H54 (cell line): Measurements from ENCODE around the gene MTX1.
A peak's percentile ranks its signal among the peaks of the same experiment; 100 is the strongest.
"Not testable (repeated sequence)": the region's sequence is repeated elsewhere in the genome, so short reads cannot be mapped to it uniquely, and the experiment has no call there.

Source experiments
- DNase-seq: peaks from one replicate; pipeline ENCODE4 v3.0.0; 2011; ENCODE audit warnings: low spot score, mixed read lengths; ENCODE audit not compliant: insufficient read length
- FAIRE-seq: peaks from 3 replicates; lab custom pipeline; 2011; peaks lifted over from hg19 to GRCh38; lab: Jason Lieb, UNC
- POLR2A ChIP-seq: IDR thresholded peaks from 2 replicates; pipeline ENCODE4 v1.6.1; 2011; ENCODE audit warnings: low read depth, mild to moderate bottlenecking, low read length

Gene MTX1

DNA sequence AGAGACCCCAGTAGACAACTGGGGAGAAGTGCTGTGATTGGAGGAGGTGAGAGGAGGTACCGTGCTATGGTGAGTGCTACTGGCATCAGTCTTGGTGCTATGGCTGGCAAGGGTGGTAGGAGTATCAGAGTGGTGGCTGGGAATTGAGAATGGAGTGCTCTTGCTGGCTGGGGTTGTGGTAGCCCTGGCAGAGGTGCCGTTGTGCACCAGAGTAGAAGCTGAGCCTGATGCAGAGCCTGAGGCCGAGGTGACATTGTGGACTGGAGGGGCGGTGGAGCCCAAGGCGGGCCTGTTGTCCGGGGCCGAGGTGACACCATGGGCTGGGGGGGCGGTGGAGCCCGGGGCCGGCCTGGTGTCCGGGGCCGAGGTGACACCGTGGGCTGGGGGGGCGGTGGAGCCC, 20.2 kb upstream of the MTX1 start:
- FAIRE-seq, result no peak
- TF ChIP-seq POLR2A, result no peak
- no peak for DNase-seq

DNA sequence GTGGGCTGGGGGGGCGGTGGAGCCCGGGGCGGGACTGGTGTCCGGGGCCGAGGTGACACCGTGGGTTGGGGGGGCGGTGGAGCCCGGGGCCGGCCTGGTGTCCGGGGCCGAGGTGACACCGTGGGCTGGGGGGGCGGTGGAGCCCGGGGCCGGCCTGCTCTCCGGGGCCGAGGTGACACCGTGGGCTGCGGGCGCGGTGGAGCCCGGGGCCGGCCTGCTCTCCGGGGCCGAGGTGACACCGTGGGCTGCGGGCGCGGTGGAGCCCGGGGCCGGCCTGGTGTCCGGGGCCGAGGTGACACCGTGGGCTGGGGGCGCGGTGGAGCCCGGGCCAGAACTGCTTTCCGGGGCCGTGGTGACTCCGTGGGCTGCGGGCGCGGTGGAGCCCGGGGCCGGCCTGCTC, 18.6 kb upstream of the MTX1 start:
- DNase-seq, FAIRE-seq: not testable (repeated sequence)

DNA sequence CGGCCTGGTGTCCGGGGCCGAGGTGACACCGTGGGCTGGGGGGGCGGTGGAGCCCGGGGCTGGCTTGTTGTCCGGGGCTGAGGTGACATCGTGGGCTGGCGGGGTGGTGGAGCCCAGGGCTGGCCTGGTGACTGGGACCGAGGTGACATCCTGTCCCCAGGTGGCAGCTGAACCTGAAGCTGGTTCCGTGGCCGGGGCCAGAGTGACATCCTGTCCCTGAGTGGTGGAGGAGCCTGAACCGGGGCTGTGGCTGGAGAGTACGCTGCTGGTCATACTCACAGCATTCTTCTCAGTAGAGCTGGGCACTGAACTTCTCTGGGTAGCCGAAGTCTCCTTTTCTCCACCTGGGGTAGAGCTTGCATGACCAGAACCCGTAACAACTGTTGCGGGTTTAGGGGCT, 16.6 kb upstream of the MTX1 start:
- TF ChIP-seq POLR2A, result no peak
- FAIRE-seq, result no peak
- no peak for DNase-seq

DNA sequence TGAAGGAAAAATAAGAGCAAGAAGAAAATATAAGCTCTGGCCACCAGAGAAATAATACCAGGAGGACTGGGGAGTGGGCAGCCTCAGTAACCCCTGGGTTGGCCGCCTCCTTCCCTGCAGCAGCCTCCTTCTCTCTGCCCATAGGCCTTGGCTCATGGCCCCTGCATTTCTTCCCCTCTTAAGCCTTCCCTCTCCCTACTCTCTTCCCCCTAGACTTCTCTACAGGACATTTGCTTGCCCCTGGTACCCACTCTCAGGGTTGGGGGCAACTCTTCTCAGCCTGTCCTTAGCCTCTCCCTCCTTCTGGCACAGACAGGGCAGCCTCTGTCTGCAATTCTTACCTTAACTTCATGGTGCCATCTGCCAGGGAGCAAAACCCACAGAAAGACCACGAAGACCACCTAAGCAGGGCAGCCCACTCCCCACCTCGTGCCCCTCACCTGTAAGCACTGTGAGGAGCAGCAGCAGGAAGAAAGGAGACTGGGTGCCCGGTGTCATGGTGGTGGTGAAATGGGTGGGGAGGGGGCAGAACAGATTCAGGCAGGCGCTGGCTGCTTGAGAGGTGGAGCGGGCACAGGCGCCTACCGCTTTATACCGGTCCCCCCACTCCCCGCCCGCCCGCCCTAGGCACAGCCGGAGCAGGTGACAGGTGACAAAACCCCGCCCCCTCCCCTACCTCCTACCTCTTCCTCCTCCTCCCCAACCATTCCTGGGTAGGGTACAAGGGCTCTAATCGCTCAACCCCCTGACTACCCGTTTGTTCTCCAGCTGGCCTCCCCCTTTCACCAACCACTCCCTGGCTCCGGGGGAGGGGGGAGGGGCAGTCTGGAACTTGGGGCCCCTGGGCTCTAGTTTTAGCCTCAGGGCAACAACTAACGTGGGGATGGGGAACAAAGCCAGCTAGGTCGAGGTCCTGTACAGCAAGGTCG, 15.9 kb upstream of the MTX1 start:
- TF ChIP-seq POLR2A, result no peak
- no peak for FAIRE-seq
- no peak for DNase-seq

DNA sequence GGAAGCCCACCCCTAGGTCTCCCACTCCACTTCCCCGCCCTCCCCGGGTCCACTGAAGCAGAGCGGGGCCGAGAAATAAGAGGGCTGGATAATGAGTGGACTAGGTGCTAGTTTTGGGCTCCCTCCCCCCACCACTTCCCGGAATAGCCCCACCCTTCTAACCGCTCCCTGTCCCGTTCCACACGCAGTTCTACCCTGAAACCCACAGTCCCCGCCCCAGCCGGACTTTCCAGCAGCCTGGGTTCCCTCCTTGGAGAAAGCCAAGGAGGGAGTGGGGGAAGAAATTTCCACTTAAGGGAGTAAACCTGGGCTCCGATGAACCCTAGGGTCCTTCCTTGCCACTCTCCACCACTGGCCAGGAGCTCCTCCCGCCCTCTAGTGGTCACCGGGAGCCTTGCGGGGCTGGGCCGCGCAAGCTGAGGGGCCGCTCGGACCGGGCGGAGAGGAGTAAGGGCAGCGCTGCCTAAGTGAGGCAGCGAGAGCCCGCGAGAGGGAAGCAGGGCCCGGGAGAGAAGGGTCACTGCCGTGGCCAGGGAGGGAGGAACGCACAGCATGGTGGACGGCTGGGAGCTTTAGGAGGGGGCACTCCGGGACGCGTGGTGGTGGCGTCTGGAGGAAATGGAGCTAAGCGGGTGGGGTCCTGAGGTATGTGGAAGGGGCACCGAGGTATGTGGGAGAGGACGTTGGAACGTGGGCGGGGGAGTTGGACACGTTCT, 15.1 kb upstream of the MTX1 start:
- TF ChIP-seq POLR2A, result peak; percentile 46
- no peak for FAIRE-seq
- DNase-seq, result peak; percentile 94

DNA sequence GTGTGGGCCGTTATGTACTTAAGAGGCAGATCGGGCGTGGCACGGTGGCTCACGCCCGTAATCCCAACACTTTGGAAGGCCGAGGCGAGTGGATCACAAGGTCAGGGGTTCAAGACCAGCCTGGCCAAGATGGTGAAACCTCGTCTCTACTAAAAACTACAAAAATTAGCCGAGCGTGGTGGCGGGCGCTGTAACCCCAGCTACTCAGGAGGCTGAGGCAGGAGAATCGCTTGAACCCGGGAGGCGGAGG, 14.6 kb upstream of the MTX1 start:
- not testable (repeated sequence) for DNase-seq, FAIRE-seq

DNA sequence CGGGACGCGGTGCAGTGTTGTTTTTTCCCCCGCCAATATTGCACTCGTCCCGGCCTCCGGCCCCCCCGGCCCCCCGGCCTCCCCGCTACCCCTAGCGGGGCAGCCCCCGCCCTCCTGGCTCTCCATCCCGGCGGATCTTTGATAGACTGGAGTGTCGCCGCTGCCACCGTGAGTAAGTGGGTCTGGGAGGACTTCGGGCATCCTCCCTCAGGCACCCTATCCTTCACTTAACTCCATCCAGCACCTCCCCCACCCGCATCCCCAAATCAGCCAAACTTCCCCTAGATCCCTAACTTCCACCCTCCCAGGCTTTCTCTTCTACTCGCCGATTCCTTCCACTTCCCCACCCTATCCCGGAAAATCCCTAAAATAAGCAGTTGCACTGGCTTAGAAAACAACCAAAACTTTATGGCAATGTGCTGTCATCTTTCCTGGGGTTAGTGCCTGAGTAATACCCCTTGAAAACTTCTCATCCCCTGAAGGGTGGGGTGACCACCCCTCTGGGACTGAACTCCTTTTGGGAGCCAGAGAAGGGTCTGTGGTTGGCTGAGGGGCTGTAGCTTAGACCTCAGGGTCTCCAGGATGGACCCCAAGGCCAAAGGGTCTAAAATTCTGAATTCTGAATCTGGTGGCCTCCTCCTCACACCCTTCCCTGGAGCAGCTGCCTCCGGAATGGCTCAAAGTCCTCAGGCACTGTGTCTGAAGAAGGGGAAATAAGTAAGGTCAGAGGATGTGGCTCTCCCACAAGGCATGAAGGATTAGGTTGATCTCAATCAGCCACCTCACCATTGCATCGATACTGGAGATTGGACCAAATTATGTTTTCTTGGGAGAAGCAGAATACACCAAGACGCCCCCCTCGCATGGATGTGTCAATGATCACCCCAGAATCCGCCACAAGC, 13.0 kb upstream of the MTX1 start:
- TF ChIP-seq POLR2A, result no peak
- DNase-seq, result no peak
- FAIRE-seq, result no peak

DNA sequence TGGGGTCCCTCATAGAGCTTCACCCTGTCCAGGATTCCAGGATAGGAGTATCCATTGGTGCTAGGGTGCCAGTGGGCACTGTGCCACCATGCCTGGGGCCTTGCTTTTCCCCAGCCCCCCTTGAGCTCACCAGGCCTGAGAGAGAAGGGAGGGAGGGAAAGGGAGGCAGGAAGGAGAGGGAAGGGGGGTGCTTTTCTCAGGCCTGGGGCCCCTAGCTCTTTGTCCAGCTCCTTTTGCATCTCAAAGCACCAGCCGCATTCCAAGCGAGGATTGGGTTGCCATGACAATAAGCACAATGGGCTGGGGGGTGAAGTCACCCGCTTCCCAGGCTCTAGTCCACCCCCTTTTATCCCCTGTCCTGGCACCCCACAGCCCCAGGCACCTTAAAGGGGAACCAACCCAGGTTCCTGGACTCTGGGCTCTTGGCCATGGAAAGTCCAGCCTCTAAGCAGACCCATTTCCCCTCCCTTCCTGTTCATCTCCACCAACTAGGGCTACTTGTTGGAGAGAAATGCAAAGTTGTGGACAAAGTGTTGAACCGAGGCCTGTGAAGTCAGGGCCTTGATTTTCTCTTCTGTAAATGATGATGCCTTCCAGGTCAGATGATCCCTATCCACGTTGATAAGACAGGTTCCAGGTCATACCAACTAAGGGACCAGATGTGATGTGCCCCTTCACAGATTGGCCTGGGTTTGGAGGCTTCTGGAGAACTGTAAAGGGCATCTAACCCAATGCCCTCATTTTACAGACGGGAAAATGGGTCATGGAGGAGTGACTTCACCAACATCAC, 12.2 kb upstream of the MTX1 start:
- FAIRE-seq (no peak), DNase-seq (no peak)
- TF ChIP-seq POLR2A, result no peak

DNA sequence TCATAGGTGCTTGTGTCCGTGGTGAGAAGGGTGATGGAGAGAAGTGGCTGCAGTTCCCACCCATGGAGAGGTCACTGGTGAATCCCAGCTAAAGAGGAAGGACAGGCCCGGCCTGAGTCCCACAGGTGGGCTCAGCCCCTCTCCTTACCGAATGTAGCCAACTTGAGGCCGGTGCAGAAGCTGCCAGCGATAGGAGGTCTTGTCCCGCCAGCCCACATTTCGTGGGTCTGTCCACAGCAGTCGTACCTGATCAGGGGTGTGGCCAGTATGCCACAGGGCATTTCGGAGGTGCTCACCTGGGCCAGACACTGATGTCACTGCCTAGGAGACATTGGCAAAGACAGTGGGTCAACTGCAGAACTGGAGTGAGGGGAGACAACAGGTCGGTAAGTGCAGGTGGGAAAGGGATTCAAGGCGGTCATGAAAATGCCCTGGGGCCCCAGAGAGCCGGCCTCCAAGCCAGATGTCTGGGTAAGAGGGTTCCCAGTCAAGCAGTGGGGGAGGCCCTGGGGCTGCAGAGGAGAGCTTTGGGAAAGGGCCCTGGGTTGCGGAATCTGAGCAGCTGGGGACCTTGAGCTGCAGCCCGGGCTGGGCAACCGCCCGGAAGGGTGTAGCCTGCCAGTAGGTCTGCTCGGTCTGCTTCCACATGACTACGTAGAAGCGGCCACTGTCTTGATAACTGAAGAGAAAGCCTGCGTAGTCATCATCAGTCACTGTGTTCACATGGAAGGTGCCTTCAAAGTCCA, 11.4 kb upstream of the MTX1 start:
- no peak for FAIRE-seq
- TF ChIP-seq POLR2A, result no peak
- DNase-seq, result no peak

DNA sequence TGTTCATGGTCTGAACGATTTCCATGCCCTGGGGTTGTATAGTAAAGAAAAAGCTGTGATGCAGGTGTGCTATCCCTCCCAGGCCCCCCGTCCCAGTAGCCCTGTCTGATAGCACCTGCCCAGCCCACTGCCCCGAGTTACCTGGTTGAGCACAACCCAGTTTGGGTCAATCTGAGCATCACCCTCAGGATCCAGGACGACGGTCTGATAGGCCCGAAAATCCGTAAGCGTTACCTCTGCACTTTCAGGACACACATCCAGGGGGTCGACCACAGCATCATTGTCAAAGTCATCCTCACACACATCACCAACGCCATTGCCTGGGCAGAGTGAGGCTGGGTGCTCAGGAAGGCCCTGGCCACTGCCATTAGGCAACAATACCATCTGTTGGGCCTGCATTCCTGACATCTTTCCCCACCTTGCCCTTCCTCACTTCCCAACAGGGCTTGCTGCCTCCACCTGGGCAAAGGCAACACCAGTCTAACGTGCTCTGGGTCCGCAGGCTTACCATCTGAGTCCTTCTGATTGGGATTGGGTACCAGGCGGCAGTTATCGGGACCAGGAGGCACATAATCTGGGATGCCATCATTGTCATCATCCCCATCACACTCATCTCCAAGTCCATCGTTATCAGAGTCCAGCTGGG, 10.5 kb upstream of the MTX1 start:
- TF ChIP-seq POLR2A, result no peak
- FAIRE-seq, result no peak
- DNase-seq, result no peak

DNA sequence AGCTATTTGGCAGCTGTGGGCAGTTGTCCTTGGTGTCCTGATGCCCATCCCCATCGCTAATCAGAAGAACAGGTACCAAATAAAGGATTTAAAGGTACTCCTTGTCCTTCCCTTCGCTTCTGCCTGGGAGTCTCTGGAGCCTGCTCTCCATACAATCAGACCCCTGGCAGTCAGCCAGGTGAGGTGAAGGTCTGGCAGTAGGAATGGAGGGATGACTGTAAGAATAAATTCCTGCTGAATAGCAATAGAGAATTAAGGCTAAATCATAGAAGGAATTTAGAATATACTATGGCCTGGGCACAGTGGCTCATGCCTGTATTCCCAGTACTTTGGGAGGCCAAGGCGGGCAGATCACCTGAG, 10.0 kb upstream of the MTX1 start:
- FAIRE-seq, result no peak
- DNase-seq, result no peak

DNA sequence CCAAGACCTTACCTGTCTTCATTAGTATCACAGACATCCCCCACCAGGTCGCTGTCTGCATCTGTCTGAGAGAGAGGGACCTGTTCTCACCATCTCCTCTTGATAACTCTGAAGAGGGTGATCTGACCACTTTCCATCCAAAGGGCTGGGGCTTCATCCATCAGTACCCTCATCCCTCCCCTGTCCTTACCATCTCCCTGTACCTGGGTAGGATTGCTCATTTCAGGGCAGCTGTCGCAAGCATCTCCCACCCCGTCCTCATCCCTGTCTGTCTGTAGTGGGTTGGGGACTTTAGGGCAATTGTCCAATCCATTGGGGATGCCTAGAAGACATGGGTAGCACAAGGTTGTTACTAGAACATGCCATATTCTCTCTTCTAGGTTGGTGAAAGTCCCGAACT, 8.7 kb upstream of the MTX1 start:
- DNase-seq (no peak), FAIRE-seq (no peak)
- TF ChIP-seq POLR2A, result no peak

More for the DNA sequence above, 10.0 kb upstream of the MTX1 start:
- TF ChIP-seq POLR2A, result no peak
